ENCODE data around the gene SLC1A4.

GRCh38 chr2:65031341-65032018 lies 42.3 kb downstream of the SLC1A4 start:
- TF ChIP-seq CTCF (IDR thresholded peaks at IDR 0.05; ENCODE audit: low read depth, low read length, missing input control), result no peak
- TF ChIP-seq JUND (IDR thresholded peaks at IDR 0.05), result no peak
- no peak for TF ChIP-seq GABPA (IDR thresholded peaks at IDR 0.05 in 1 of 2, conservative IDR thresholded peaks at IDR 0.05 in 1 of 2)
- no peak for TF ChIP-seq SP1 (IDR thresholded peaks at IDR 0.05)
- no peak for TF ChIP-seq MAX (IDR thresholded peaks at IDR 0.05)

All from liver (tissue), 3 donors.